GM18870 (cell line): Measurements from ENCODE around the gene LAMB2.

Source experiments
- ATAC-seq: cut with Tn5 transposase; IDR thresholded peaks from one replicate; pipeline ENCODE4 v1.9.1; 2021; ENCODE audit warnings: moderate library complexity; ENCODE audit not compliant: unreplicated experiment

Gene LAMB2

DNA sequence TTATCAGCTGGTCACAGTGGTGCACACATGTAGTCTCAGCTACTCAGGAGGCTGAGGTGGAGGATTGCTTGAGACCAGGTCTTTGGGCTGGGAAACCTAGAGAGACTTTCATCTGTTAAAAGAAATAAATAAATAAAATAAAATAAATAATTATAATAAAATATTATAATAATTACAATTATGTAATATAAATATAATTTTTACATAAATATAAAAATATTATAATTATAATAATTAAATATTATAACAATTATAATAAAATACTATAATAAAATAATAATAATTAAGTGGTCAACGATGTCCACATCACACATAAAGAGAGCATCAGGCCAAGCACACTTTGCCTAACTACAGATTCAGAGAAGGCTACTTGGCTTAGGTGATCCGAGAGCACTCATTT, 53.6 kb downstream of the LAMB2 start:
- ATAC-seq: no peak

DNA sequence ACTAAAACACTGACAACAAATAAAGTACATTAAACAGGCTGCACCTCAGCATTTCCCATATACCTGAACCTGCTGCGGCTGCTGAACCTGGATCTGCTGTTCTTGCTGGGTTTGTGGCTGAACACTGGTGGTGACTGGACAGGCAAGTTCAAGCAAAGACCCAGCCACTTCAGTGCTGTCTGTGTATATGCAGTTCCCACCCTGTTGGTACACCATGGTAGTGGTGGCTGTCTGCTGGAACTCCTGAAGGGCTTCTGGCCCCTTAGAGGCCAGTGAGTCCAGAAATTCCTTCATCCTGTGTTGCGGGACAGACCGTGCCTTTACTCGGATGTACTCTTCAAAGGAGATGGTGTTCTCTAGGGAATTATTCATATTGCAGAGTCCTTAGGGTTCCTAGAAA, 56.2 kb downstream of the LAMB2 start:
- no peak for ATAC-seq

DNA sequence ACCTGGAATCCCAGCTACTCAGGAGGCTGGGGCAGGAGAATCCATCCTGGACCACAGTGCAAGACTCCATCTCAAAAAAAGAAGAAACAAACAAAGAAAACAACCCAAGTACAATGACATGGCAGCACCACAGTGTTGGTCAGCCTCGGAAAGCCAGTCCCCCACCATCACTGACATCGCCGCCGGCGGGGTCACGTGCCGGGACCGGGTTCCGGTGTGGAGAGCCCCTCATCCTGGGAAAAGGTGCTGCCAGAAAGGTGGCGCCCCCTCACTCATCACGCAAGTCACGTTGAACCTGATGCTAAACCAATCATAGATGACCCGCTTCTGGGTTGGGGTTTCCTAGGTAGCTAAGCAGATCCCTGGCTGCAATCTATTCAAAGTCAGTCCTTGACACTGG, 56.7 kb downstream of the LAMB2 start:
- ATAC-seq: no peak
